Endothelial cell of umbilical vein (primary cell): ENCODE results near the gene CCDC57. TPM values are rescaled to one million over a fixed set of nuclear protein-coding genes. Genes with fewer than 3 reads are reported as not detected.

Experiments
- BruUV-seq: library from RNA; stranded (reverse); fragments of 400-500 nt; replicated peaks from 2 replicates; lab custom pipeline; 2021; lab: Mats Ljungman, UMichigan
- CTCF ChIA-PET: fragments of 300-600, 350-600 bp; sonication (Branson Sonifier 250); formaldehyde crosslinking; loops from one replicate; lab custom pipeline; 2021; ENCODE audit warnings: antibody characterized with exemption, inconsistent platforms; lab: Charles Lee
- POLR2A ChIA-PET: fragments of 300-600, 350-600 bp; sonication (Branson Sonifier 250); formaldehyde crosslinking; loops from one replicate; lab custom pipeline; 2021; ENCODE audit warnings: antibody characterized with exemption, inconsistent platforms; lab: Charles Lee
- DNase-seq: peaks from one replicate; pipeline ENCODE4 v3.0.0-alpha.2; 2011; ENCODE audit warnings: low read depth, low spot score
- FAIRE-seq: peaks from 2 replicates; lab custom pipeline; 2011; peaks lifted over from hg19 to GRCh38; lab: Jason Lieb, UNC
- H2AFZ ChIP-seq: 2 replicates; pipeline ENCODE4 v1.6.0; 2012; ENCODE audit warnings: low read depth, low read length, control low read depth, inconsistent platforms
- H3K27ac ChIP-seq: 2 replicates; pipeline ENCODE4 v1.5.1; 2011; ENCODE audit warnings: low read depth, mild to moderate bottlenecking, control low read depth, low read length, moderate library complexity; ENCODE audit not compliant: insufficient read depth
- H3K27me3 ChIP-seq, 2 experiments: 2 replicates each; pipeline versions ENCODE4 v1.6.0 to v1.6.1; 2011; ENCODE audit warnings: low read length in 2 of 2, mixed read lengths in 1 of 2; ENCODE audit not compliant: control insufficient read depth in 2 of 2, insufficient read depth in 2 of 2
- H3K36me3 ChIP-seq, 2 experiments: 2 replicates in 1 of 2; 3 replicates in 1 of 2; pipeline ENCODE4 v1.5.1; 2011; ENCODE audit warnings: low read length in 2 of 2, mild to moderate bottlenecking in 1 of 2, moderate library complexity in 1 of 2; ENCODE audit not compliant: control insufficient read depth in 2 of 2, insufficient read depth in 2 of 2; ENCODE audit errors: extremely low read depth in 1 of 2
- H3K4me1 ChIP-seq: 3 replicates; pipeline ENCODE4 v1.5.1; 2011; ENCODE audit warnings: mild to moderate bottlenecking, low read length; ENCODE audit not compliant: control insufficient read depth, insufficient read depth; ENCODE audit errors: extremely low read depth
- H3K4me2 ChIP-seq: 2 replicates; pipeline ENCODE4 v1.6.1; 2011; ENCODE audit warnings: low read length, control low read depth, mixed read lengths; ENCODE audit not compliant: insufficient read depth
- H3K4me3 ChIP-seq, 3 experiments: fragments of 200-600 bp in 1 of 3; sonication (generic), shearing (Covaris generic) in 1 of 3; replicated peaks in 1 of 3; 2 replicates each; pipeline ENCODE4 v1.5.1; 2011 to 2016; ENCODE audit warnings: control low read depth in 3 of 3, low read length in 3 of 3, mild to moderate bottlenecking in 2 of 3, inconsistent platforms in 1 of 3, low read depth in 1 of 3, moderate library complexity in 1 of 3; ENCODE audit not compliant: insufficient read depth in 1 of 3
- H3K79me2 ChIP-seq: 2 replicates; pipeline ENCODE4 v1.6.0; 2012; ENCODE audit warnings: low read length, inconsistent platforms; ENCODE audit not compliant: control insufficient read depth, insufficient read depth
- H3K9ac ChIP-seq: replicated peaks from 2 replicates; pipeline ENCODE3; 2011; ENCODE audit warnings: low read length, control low read depth; ENCODE audit not compliant: insufficient read depth; ENCODE audit errors: extremely low read depth
- H3K9me1 ChIP-seq: replicated peaks from 3 replicates; pipeline ENCODE4 v1.6.0; 2011; ENCODE audit warnings: mild to moderate bottlenecking, low read length; ENCODE audit not compliant: control insufficient read depth, insufficient read depth; ENCODE audit errors: extremely low read depth
- H3K9me3 ChIP-seq: replicated peaks from 2 replicates; pipeline ENCODE4 v1.5.1; 2012; ENCODE audit warnings: low read length, inconsistent platforms; ENCODE audit not compliant: control insufficient read depth, insufficient read depth
- H4K20me1 ChIP-seq: replicated peaks from 2 replicates; pipeline ENCODE3; 2011; ENCODE audit warnings: mild to moderate bottlenecking, low read length; ENCODE audit not compliant: control insufficient read depth, insufficient read depth; ENCODE audit errors: extremely low read depth
- EZH2 ChIP-seq: IDR thresholded peaks from 2 replicates; pipeline ENCODE4 v1.6.1; 2012; ENCODE audit warnings: borderline replicate concordance, low read depth, mild to moderate bottlenecking, moderate library complexity, low read length, inconsistent platforms; ENCODE audit not compliant: severe bottlenecking
- FOS ChIP-seq: IDR thresholded peaks from 2 replicates; pipeline ENCODE4 v1.6.1; 2011; ENCODE audit warnings: mild to moderate bottlenecking, low read length, moderate library complexity, borderline replicate concordance; ENCODE audit not compliant: insufficient read depth
- GATA2 ChIP-seq: IDR thresholded peaks from 2 replicates; pipeline ENCODE4 v1.7.0; 2011; ENCODE audit warnings: low read depth, mild to moderate bottlenecking, moderate library complexity, mixed read lengths, low read length; ENCODE audit not compliant: insufficient read length, insufficient read depth
- JUN ChIP-seq: IDR thresholded peaks from 2 replicates; pipeline ENCODE4 v1.6.1; 2011; ENCODE audit warnings: borderline replicate concordance, low read depth; ENCODE audit not compliant: insufficient read length, insufficient read depth
- MAX ChIP-seq: IDR thresholded peaks from 2 replicates; pipeline ENCODE4 v1.6.1; 2011; ENCODE audit not compliant: insufficient read depth, insufficient read length
- MYC ChIP-seq: IDR thresholded peaks from one replicate; pipeline ENCODE4 v1.6.1; 2011; ENCODE audit warnings: mild to moderate bottlenecking, low read depth, low read length
- POLR2A ChIP-seq: IDR thresholded peaks from 2 replicates; pipeline ENCODE4 v1.6.1; 2012; ENCODE audit warnings: low read depth, mild to moderate bottlenecking, control low read depth, low read length
- POLR2AphosphoS5 ChIP-seq: IDR thresholded peaks from 2 replicates; pipeline ENCODE4 v1.6.1; 2012; ENCODE audit warnings: low read depth, mild to moderate bottlenecking, control low read depth, low read length, moderate library complexity; ENCODE audit not compliant: insufficient read depth
- dilution Hi-C: fragments of 300-500 bp; cut with MboI; formaldehyde crosslinking; loops from one replicate; pipeline ENCODE4 v1.15.0; 2019; ENCODE audit warnings: low sequenced_read_pairs; ENCODE audit not compliant: extremely low pct_ligation_motif_present
- intact Hi-C: fragments of 100-400 bp; cut with micrococcal nuclease; formaldehyde crosslinking; loops from one replicate; pipeline ENCODE4 v1.10.0; 2022
- polyA plus RNA-seq, 4 experiments: library from polyadenylated mRNA; depleted of rRNA in 3 of 4; stranded (reverse) in 3 of 4; unstranded in 1 of 4; fragments of >200 nt; gene quantifications; 2 replicates each; pipeline versions ENCODE4 v1.2.1 to v1.2.3, GENCODE V29; 2011 to 2012; ENCODE audit warnings: missing spikeins in 1 of 4
- total RNA-seq: library from RNA; stranded (reverse); gene quantifications from 2 replicates; pipeline ENCODE4 v1.2.3, GENCODE V29; 2021
- TF ChIP-seq, protein P1 (sequence below), 2 donors: IDR thresholded peaks; 1 replicate in 1 of 2; 2 replicates in 1 of 2; pipeline ENCODE4 v1.5.1; 2011; ENCODE audit warnings: low read length in 2 of 2, mild to moderate bottlenecking in 2 of 2, moderate library complexity in 2 of 2, control low read depth in 1 of 2, inconsistent platforms in 1 of 2, low read depth in 1 of 2; ENCODE audit not compliant: insufficient read depth in 1 of 2; ENCODE audit errors: extremely low read depth in 1 of 2

Gene CCDC57
- total and polyA plus RNA-seq, 2 donors (not counting 3 experiments of a cell fraction or from before 2014, with no cell fraction given), result 18.6 to 31.6 TPM

DNA sequence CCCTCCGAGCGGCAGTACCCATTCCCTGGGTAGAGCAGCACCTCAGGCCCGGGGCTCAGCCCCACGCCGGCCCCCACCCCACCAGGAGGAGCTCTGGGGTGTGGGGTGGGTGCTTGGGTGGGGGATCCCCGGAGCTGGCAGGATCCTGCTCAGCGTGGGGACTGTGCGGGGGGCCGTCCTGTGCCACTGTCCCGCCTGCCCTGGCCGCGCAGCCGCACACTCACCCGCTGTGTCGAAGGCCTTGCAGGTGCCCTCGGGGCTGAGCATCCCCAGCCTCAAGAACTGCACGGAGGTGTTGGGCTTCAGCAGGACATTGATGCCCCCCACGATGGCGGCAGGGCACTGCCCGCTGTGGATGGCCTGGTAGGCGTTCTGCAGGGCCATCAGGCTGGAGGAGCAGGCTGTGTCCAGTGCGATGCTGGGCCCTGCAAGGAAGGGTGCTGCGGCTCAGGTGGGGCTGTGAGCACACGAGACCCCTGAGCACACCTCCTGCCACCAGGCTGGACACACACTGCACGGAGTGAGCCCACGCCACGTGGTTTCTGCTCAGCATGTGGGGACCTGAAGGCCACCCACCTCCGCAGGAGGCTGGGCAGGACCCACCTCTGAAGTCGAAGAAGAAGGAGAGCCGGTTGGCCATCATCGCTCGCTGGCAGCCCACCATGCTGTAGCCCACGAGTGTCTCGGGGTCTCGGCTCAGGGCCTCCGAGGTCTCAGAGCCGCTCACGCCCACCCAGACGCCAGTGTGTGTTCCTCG is 119.5 kb downstream of the CCDC57 start:
- CTCF ChIA-PET, result no interaction called here
- Histone ChIP-seq H3K9ac (no peak overlapping the region), H3K9me3 (no peaks in the 10 kb centered on the region), H2AFZ (no peak overlapping the region), H3K4me3 (no peak overlapping the region), H3K79me2 (peaks cover 55% of the 10 kb centered on the region), H3K36me3 (peaks cover 32 to 56% of the 10 kb centered on the region in 2 experiments), H3K4me1 (peaks cover 13% of the 10 kb centered on the region), H3K9me1 (no peaks in the 10 kb centered on the region), H3K27ac (no peak overlapping the region), H3K4me2 (no peak overlapping the region), H3K27me3 (no peaks in the 10 kb centered on the region), H4K20me1 (no peaks in the 10 kb centered on the region)
- intact Hi-C loops, result no loop called here
- TSS peak; percentile 3 for BruUV-seq
- TF ChIP-seq, protein P1, sequence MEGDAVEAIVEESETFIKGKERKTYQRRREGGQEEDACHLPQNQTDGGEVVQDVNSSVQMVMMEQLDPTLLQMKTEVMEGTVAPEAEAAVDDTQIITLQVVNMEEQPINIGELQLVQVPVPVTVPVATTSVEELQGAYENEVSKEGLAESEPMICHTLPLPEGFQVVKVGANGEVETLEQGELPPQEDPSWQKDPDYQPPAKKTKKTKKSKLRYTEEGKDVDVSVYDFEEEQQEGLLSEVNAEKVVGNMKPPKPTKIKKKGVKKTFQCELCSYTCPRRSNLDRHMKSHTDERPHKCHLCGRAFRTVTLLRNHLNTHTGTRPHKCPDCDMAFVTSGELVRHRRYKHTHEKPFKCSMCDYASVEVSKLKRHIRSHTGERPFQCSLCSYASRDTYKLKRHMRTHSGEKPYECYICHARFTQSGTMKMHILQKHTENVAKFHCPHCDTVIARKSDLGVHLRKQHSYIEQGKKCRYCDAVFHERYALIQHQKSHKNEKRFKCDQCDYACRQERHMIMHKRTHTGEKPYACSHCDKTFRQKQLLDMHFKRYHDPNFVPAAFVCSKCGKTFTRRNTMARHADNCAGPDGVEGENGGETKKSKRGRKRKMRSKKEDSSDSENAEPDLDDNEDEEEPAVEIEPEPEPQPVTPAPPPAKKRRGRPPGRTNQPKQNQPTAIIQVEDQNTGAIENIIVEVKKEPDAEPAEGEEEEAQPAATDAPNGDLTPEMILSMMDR (IDR thresholded peaks at IDR 0.05; ENCODE audit: extremely low read depth in 1 of 2, insufficient read depth in 1 of 2, low read depth in 1 of 2, low read length in 2 of 2), result no peak
- no peak for TF ChIP-seq GATA2
- no peak for FAIRE-seq
- dilution Hi-C loops, result no loop called here
- POLR2A ChIA-PET, result no interaction called here
- DNase-seq, result no peak

DNA sequence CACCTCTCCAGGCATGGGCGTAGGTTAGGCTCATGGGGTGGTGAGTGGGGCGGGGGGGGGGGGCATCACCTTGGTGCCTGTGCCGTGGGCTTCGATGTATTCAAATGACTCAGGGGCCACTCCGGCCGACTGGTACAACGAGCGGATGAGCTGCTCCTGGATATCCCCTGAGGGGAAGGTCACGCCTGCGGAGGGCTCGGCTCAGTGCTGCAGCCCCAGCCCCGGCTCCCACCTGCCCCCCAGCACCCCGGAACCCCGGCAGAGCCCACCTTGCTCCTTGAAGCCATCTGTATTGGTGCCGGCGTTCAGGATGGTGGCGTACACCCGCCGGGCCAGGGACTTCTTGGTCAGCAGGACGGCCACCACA is 120.0 kb downstream of the CCDC57 start:
- H3K27me3 ChIP-seq, result no peaks in the 10 kb centered on the region
- H3K79me2 ChIP-seq, result peaks cover 52% of the 10 kb centered on the region
- H3K4me3 ChIP-seq, result no peak overlapping the region
- no peak overlapping the region for H3K4me2 ChIP-seq
- TF ChIP-seq POLR2A (no peak), JUN (no peak), POLR2AphosphoS5 (no peak), FOS (no peak), EZH2 (no peak), MAX (no peak), GATA2 (no peak), MYC (no peak)
- TF ChIP-seq, protein P1 (IDR thresholded peaks at IDR 0.05; ENCODE audit: extremely low read depth in 1 of 2, insufficient read depth in 1 of 2, low read depth in 1 of 2, low read length in 2 of 2), result no peak
- intact Hi-C loops, result no loop called here
- peaks cover 33 to 62% of the 10 kb centered on the region in 2 experiments for H3K36me3 ChIP-seq
- ChIA-PET CTCF (no interaction called here), POLR2A (no interaction called here)
- dilution Hi-C loops, result no loop called here
- no peaks in the 10 kb centered on the region for H3K9me1 ChIP-seq
- no peaks in the 10 kb centered on the region for H3K9me3 ChIP-seq
- no peaks in the 10 kb centered on the region for H4K20me1 ChIP-seq
- H3K9ac ChIP-seq, result no peak overlapping the region
- FAIRE-seq (no peak), DNase-seq (no peak)
- BruUV-seq, result no TSS peak
- H3K4me1 ChIP-seq, result peaks cover 13% of the 10 kb centered on the region
- no peak overlapping the region for H2AFZ ChIP-seq
- no peak overlapping the region for H3K27ac ChIP-seq
